Measurements from ENCODE around the gene CAPZA1. TPM values are rescaled to one million over a fixed set of nuclear protein-coding genes. Genes with fewer than 3 reads are reported as not detected.

The CAPZA1 gene
- total and polyA plus RNA-seq, 10 of the 15 experiments (the other 5 are each of a cell fraction or from before 2014, with no cell fraction given), result 187 to 886 (median 278) TPM

GRCh38 chr1:112626887-112627286, 7.3 kb downstream of the CAPZA1 start:
- Histone ChIP-seq H3K4me2 (ENCODE audit: control insufficient read depth, insufficient read depth) (no peak overlapping the region), H3K9ac (ENCODE audit: control insufficient read depth, insufficient read depth, low read length) (no peak overlapping the region), H3K9me3 (replicated peaks; ENCODE audit: control insufficient read depth, insufficient read depth, low read length) (no peaks in the 10 kb centered on the region), H3K4me1 (ENCODE audit: control insufficient read depth, insufficient read depth, low read length) (peaks cover 8% of the 10 kb centered on the region; the same call in 1 of the 2 replicates), H3K36me3 (ENCODE audit: control insufficient read depth in 2 of 2, insufficient read depth in 2 of 2, low read length in 1 of 2) (peaks cover 0 to 16% of the 10 kb centered on the region in 2 experiments), H2AFZ (ENCODE audit: control insufficient read depth, low read depth, low read length) (no peak overlapping the region), H3K4me3 (no peak overlapping the region), H3K27ac (ENCODE audit: control insufficient read depth, insufficient read depth) (no peak overlapping the region), H3K27me3 (replicated peaks in 1 of 2; ENCODE audit: control insufficient read depth in 2 of 2, insufficient read depth in 2 of 2, low read length in 1 of 2) (no peaks in the 10 kb centered on the region), H3K79me2 (ENCODE audit: control insufficient read depth, insufficient read depth, low read length) (peaks cover 92% of the 10 kb centered on the region), H4K20me1 (ENCODE audit: control insufficient read depth, insufficient read depth) (peaks cover 7% of the 10 kb centered on the region)
- DNase-seq (ENCODE audit: low read depth, low spot score) (no peak), ATAC-seq (no peak), FAIRE-seq (no peak)
- POLR2A ChIA-PET, result no interaction called here
- intact Hi-C loops (cut with micrococcal nuclease; ENCODE audit: unreplicated experiment) (no loop called here), in situ Hi-C loops (cut with MboI) (no loop called here)
- RAD21 ChIA-PET (ENCODE audit: unreplicated experiment), result no interaction called here
- CTCF ChIA-PET, result interaction anchor here (1.0 kb wide), 1 partner anchor 9 kb away, joined by 3 read pairs; no protein-coding TSS in a partner anchor
- SMC1A ChIA-PET (ENCODE audit: uncharacterized antibody, unreplicated experiment), result interaction anchor here (0.7 kb wide), 1 partner anchor 44 kb away, joined by 4 read pairs; no protein-coding TSS in a partner anchor
- TF ChIP-seq SUZ12 (IDR thresholded peaks at IDR 0.05; ENCODE audit: unreplicated experiment) (no peak), CBX5 (IDR thresholded peaks at IDR 0.05; ENCODE audit: low read depth) (no peak), ZNF687 (IDR thresholded peaks at IDR 0.05) (no peak), REST (IDR thresholded peaks at IDR 0.05; ENCODE audit: low read depth, low read length) (no peak), SRF (IDR thresholded peaks at IDR 0.05; ENCODE audit: low read depth in 2 of 2, low read length in 2 of 2) (no peak), KAT2A (conservative IDR thresholded peaks at IDR 0.05; ENCODE audit: control insufficient read depth, low read depth, low read length) (no peak)
- BruUV-seq (replicated peaks), result TSS peak; percentile 1
